ENCODE results near the gene IGLL1. TPM values are rescaled to one million over a fixed set of nuclear protein-coding genes. Genes with fewer than 3 reads are reported as not detected.

IGLL1 gene
- total and polyA plus RNA-seq, 4 donors = 17.4 TPM; not detected in 3

- no peak for TF ChIP-seq REST (IDR thresholded peaks at IDR 0.05)
- no peak for TF ChIP-seq TAF1 (conservative IDR thresholded peaks at IDR 0.05)
- TF ChIP-seq HNF4A (conservative IDR thresholded peaks at IDR 0.05) = no peak
- TF ChIP-seq EGR1 (IDR thresholded peaks at IDR 0.05; ENCODE audit: low read depth in 2 of 2) = no peak
- no peak for TF ChIP-seq FOXA2 (IDR thresholded peaks at IDR 0.05)
Observed at GRCh38 chr22:23534201-23534850, 45.8 kb downstream of the IGLL1 start (continued).

GRCh38 chr22:23533771-23534191, 46.3 kb downstream of the IGLL1 start:
- Histone ChIP-seq H3K9me3 (ENCODE audit: control insufficient read depth in 4 of 4, low read length in 3 of 4) (no peaks in the 10 kb centered on the region), H3K9ac (ENCODE audit: low read depth in 1 of 2, low read length in 2 of 2) (no peak overlapping the region), H3K36me3 (ENCODE audit: control insufficient read depth in 4 of 4, insufficient read depth in 3 of 4, low read depth in 1 of 4, low read length in 3 of 4) (no peaks in the 10 kb centered on the region), H3K27me3 (ENCODE audit: control insufficient read depth in 4 of 4, insufficient read depth in 4 of 4, low read length in 3 of 4) (no peaks in the 10 kb centered on the region), H3K4me3 (ENCODE audit: low read depth in 1 of 3, low read length in 3 of 3) (no peak overlapping the region), H3K27ac (ENCODE audit: low read depth in 1 of 2, low read length in 2 of 2) (no peak overlapping the region), H3K4me1 (ENCODE audit: control insufficient read depth in 4 of 4, insufficient read depth in 4 of 4, low read length in 3 of 4) (no peaks in the 10 kb centered on the region)
- no peak for DNase-seq (ENCODE audit: low spot score)
- no peak for TF ChIP-seq YY1 (IDR thresholded peaks at IDR 0.05)
- TF ChIP-seq NR2F2 (IDR thresholded peaks at IDR 0.05) = no peak
- no peak for TF ChIP-seq GABPA (IDR thresholded peaks at IDR 0.05 in 1 of 2, conservative IDR thresholded peaks at IDR 0.05 in 1 of 2)
- TF ChIP-seq SP1 (IDR thresholded peaks at IDR 0.05) = no peak
- no peak for TF ChIP-seq JUND (IDR thresholded peaks at IDR 0.05)
- no peak for TF ChIP-seq MAX (IDR thresholded peaks at IDR 0.05)
- no peak for TF ChIP-seq CTCF (IDR thresholded peaks at IDR 0.05; ENCODE audit: low read depth, low read length, missing input control)
- no peak for TF ChIP-seq RXRA (IDR thresholded peaks at IDR 0.05)
- TF ChIP-seq RAD21 (IDR thresholded peaks at IDR 0.05) = no peak
- no peak for TF ChIP-seq REST (IDR thresholded peaks at IDR 0.05)
- no peak for TF ChIP-seq FOXA1 (IDR thresholded peaks at IDR 0.05)
- no peak for TF ChIP-seq ZBTB33 (IDR thresholded peaks at IDR 0.05)
- TF ChIP-seq TAF1 (conservative IDR thresholded peaks at IDR 0.05) = no peak
- TF ChIP-seq ATF3 (IDR thresholded peaks at IDR 0.05) = no peak
- no peak for TF ChIP-seq HNF4A (conservative IDR thresholded peaks at IDR 0.05)
- WGBS = 73% methylated on average over 8 of the region's 8 CpGs

Measured in liver (tissue), 9 donors.